Adipose tissue (tissue), 3 donors: ENCODE results near the gene RHNO1. TPM values are rescaled to one million over a fixed set of nuclear protein-coding genes. Genes with fewer than 3 reads are reported as not detected.

Experiments
- polyA plus RNA-seq, 3 donors: library from polyadenylated mRNA; stranded (reverse); fragments of 200-250 nt; gene quantifications; one replicate each; pipeline ENCODE4 v1.2.3, GENCODE V29; 2013
- donor health status: healthy with polysubstance abuse.
- donor health status: Bipolar disorder and iron deficiency.
- donor health status: healthy.

RHNO1 gene
- polyA plus RNA-seq, 3 donors: 4.5 to 9.8 (median 5.3) TPM

Other genes starting within 250 kb of the RHNO1 start
- gene FKBP4, start 82.3 kb upstream of the RHNO1 start, polyA plus RNA-seq: 10 to 100 TPM; 25.3 to 35.7 (median 33.6) TPM
- gene ITFG2, start 64.6 kb upstream of the RHNO1 start, polyA plus RNA-seq: 10 to 100 TPM; 20.0 to 21.7 (median 21.5) TPM
- gene NRIP2, start 42.2 kb upstream of the RHNO1 start, polyA plus RNA-seq: 1 to 10 TPM in 2 of 3 donors, under 1 TPM in 1; 0.36 to 5.1 (median 1.4) TPM
- not detected for gene TEX52, start 20.2 kb upstream of the RHNO1 start, polyA plus RNA-seq
- 1 to 10 TPM in 1 of 3 donors, under 1 TPM in 2; 0.26 to 2.2 (median 0.30) TPM for gene FOXM1, start within 50 bp of the RHNO1 start, polyA plus RNA-seq
- gene TULP3, start 13.7 kb downstream of the RHNO1 start, polyA plus RNA-seq: 10 to 100 TPM in 2 of 3 donors, 1 to 10 TPM in 1; 5.1 to 23.4 (median 11.0) TPM
- 10 to 100 TPM; 11.8 to 46.5 (median 28.5) TPM for gene TEAD4, start 82.2 kb downstream of the RHNO1 start, polyA plus RNA-seq
- gene TSPAN9, start 200.2 kb downstream of the RHNO1 start, polyA plus RNA-seq: 10 to 100 TPM; 10.5 to 29.7 (median 25.6) TPM